GM18498 (cell line): ENCODE results near the gene NEURL1.
"Not testable (repeated sequence)": the region's sequence is repeated elsewhere in the genome, so short reads cannot be mapped to it uniquely, and the experiment has no call there.

Source experiments
- ATAC-seq: cut with Tn5 transposase; IDR thresholded peaks from one replicate; pipeline ENCODE4 v1.9.1; 2021; ENCODE audit warnings: mild to moderate bottlenecking, moderate library complexity; ENCODE audit not compliant: unreplicated experiment

The NEURL1 gene

GRCh38 chr10:103459615-103460014, 33.9 kb upstream of the NEURL1 start:
- no peak for ATAC-seq

GRCh38 chr10:103463499-103463898, 30.0 kb upstream of the NEURL1 start:
- ATAC-seq, result no peak

DNA sequence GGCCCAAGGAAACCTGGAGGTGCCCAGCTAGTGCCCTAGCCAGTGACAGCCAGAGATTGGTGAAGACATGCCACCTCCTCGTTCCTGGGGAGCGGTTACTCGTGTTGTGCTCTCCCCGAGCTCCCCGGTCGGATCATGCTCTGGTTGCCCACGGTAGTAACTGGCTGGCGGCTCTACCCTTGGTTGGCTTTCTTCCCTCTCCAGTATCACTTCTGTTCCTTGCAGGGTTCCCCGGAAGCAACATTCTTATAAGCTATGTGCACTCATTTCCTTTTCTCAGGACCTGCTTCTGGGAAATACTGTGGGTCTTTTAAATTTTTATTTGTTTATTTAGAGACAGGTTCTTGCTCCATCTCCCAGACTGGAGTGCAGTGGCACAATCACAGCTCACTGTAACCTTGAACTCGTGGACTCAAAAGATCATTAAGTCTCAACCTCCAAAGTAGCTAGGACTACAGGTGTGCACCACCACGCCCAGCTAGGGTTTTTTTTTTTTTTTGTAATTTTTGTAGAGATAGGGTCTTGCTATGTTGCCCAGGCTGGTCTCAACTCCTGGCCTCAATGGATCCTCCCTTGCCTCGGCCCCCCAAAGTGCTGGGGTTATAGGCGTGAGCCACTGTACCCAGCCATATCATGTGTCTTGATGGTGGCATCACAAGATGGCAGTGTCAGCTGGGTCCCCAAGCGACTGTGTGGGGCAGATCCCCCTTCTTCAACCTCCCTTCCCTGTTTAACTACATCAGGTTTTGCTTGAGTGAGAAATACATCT, 27.9 kb upstream of the NEURL1 start:
- ATAC-seq, result no peak

GRCh38 chr10:103466734-103467133, 26.8 kb upstream of the NEURL1 start:
- ATAC-seq, result no peak

- no peak for ATAC-seq
These were observed 26.1 kb upstream of the NEURL1 start for GRCh38 chr10:103467406-103467805.

- ATAC-seq, result no peak
These were observed 24.3 kb upstream of the NEURL1 start for GRCh38 chr10:103469201-103469600.

GRCh38 chr10:103470761-103471653, 22.5 kb upstream of the NEURL1 start:
- peak; percentile 80 for ATAC-seq

DNA sequence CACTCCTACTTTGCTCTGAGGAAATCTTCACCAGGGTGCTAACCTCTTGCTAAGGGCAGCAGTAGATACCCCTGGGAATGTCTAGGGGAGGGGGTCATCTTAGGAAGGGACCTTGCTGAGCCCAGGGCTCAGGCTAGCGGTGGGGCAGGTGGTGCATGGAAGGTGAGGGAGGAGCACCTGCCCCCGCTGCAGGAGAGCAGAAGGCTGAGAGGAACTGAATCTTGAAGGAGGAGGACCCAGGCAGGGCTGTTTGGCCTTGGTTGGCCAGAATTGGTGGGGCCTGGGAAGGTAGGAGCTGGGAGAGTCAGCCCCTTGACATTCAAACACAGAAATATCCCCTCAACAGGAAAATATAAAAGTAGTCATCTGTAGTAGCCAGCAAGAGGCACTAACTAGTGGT, 21.5 kb upstream of the NEURL1 start:
- peak; percentile 37 for ATAC-seq

DNA sequence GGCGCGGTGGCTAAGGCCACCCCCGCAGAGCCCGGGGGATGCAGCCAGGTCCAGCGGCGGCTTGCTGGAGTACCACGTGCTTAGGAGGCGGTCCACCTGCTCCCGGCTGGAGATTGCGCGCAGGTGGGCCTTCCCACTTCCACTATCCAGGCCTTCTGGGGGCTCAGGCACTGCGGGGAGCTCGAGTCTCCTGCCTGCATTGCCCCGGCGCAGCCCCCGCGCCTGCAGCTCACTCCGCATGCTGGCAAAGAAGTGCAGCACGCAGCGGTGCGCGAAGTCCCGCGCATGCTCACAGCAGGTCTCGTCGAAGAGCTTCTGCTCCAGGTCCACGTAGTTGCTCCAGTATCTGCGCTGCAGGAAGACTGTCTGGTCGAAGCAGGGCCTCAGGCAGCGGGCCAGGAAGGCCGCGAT, 20.2 kb upstream of the NEURL1 start:
- no peak for ATAC-seq

DNA sequence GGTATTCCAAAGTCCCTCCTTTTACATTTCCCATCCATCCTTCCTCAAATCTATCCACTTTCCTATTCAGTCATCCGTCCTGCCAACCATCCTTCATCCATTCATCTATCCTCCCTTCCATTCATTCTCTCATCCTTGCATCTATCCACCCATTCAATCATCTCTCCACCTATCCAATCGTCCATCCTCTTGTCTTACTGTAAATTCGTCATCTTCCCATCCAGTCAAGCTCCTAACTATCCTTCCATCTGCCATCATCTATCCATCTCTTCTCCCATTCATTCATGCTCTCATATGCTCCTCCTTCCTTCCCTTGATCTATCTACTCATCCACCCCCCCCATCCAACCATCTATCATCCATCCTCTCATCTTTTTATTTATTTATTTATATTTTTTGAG, 19.4 kb upstream of the NEURL1 start:
- no peak for ATAC-seq

DNA sequence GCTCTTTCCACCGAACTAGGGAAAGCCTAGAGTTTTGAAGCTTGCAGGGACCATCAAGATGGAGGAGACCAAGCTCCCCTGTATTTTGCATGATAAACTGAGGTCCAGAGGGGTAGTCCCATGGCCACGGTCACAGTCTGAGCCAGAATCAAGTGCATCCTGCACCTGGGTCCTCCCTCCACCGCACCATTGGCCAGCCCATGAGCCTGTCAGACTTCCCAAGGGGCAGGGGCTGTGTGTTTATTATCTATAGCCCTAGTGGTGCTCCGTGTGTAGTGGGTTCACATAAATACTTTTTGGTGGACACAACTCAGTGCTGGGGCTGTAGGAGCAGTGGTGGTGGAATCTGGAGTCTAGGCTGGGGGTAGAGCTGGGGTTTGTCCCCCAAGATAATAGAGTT, 18.1 kb upstream of the NEURL1 start:
- ATAC-seq, result no peak

GRCh38 chr10:103476046-103476768, 17.3 kb upstream of the NEURL1 start:
- no peak for ATAC-seq

DNA sequence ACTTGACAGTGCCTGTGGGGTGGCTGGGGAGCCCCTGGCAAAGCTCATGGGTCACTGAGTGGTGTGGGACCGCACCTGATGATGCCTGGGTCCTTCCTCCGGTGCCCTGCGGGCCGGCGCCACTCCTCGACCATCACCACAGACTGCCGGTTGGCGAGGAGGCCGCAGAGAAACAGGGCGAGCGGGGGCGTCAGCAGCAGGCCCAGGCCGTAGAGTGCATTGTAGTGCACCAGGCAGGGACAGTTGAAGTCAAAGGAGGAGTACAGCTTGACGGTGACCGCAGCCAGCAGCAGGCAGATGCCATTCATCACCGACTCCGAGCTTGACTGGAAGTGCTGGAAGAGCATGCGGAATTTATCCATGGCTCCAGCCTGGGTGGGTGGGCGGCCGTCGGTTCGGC, 14.8 kb upstream of the NEURL1 start:
- ATAC-seq, result no peak

GRCh38 chr10:103479135-103479534, 14.4 kb upstream of the NEURL1 start, which contains the start of gene CALHM3:
Gene CALHM3, minus strand, starts transcription at chr10:103479240. Its CDS starts 208 bp downstream, at chr10:103479032.
- ATAC-seq, result no peak

- ATAC-seq, result no peak
These were observed 13.0 kb upstream of the NEURL1 start for GRCh38 chr10:103480521-103480920.

DNA sequence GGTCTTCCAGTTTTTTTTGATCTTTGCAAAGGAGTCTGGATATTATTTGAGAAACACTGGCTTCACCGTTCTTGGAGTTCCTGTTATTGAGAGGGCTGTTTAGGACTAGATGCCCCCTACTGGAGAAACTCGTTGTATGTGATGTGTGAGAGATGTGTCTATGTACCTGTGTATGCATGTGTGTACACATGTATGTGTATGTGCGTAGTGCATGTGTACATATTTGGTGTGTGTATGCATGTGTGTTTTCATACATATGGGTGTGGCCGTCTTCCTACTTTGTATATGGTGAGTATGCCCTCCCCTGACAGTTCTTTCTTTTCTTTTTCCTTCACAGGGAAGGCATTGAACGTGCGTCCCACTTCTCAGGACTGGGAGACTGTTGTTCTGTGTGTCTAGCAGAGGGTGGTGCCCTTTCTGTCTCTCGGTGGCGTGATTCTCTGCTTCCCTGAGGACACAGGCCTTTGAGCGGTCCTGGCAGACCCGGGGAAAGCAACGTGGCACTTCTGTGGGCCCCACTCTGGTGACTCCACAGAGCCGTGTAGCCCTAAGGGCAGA, 11.5 kb upstream of the NEURL1 start:
- ATAC-seq, result peak; percentile 69

DNA sequence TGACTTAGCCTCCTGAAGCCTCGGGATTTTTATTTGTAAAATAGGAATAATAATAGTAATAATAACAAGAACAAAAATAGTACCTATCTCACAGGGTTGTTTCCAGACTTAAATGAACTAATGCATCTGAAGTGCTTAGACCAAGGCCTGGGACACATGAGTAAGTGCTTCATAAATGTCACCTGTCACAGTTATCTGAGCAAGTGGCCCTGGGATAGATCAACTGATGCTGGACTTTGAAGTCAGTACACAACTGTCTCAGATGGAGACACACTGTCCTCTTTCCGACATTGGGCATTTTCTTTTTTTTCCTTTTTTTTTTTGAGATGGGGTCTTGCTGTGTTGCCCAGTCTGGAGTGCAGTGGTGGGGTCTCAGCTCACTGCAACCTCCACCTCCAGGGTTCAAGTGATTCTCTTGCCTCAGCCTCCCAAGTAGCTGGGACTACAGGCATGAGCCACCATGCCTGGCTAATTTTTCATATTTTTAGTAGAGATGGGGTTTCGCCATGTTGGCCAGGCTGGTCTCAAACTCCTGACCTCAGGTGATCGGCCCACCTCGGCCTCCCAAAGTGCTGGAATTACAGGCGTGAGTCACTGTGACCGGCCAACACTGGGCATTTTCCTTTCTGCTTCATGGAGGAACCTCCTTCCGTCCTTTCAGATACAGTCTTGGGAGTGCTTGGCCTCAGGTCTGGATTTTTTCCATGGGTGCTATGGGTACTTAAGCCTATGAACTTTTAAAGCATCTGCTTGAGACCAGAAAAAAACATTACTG, 6.7 kb upstream of the NEURL1 start:
- not testable (repeated sequence) for ATAC-seq

DNA sequence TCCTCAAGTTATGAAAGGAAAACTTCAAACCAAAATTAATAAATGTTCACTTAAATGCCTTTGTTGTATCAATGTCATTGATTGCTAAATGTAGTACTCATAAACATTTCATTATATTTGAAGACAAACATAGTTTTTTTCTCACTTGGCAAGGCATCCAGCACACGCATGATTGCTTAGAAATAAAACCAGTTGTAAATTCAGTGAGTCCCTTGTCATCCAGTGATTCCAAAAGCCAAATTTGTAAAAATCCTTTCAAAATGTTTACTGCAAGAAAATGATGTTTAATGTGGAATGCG, 6.1 kb upstream of the NEURL1 start:
- ATAC-seq, result no peak

DNA sequence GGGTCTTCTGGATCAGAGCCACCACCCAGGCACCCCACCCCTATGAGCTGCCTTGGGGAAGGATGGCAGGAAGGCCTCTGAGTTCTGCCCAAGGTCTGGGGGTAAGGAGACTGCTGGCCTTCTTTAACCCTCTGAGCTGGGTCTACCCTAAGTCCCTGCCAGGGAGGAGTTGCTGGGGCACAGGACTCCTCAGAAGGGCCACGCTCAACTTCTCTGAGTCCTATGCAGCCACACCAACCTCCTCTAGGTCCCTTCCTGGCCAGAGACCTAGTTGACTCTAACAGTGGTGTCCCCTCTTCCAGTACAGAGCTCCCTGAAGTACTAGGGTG, 2.6 kb upstream of the NEURL1 start:
- peak; percentile 19 for ATAC-seq

- no peak for ATAC-seq
These were observed 1.7 kb upstream of the NEURL1 start for GRCh38 chr10:103491729-103492364.
